ENCODE data around the gene NEDD9.

The NEDD9 gene

DNA sequence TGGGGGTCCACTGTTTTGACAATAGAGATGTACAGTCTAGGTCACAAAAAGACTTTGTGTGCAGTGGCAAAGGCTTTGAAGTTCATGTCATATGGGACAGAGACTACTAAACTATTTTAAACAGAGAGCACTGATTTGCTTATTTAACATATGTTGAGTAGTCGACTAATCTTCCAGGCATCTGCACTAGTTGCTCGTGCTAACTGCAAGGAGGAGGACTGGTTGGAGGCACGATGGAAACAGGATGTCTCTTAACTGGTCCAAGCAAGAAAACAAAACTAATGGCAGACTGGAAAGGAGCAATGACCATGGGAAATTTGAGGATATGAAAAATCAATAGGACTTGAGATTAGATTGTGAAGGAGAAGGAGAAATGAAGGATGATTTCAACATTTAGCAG lies 92.4 kb downstream of the NEDD9 start:
- H3K27ac ChIP-seq: no peak overlapping the region

DNA sequence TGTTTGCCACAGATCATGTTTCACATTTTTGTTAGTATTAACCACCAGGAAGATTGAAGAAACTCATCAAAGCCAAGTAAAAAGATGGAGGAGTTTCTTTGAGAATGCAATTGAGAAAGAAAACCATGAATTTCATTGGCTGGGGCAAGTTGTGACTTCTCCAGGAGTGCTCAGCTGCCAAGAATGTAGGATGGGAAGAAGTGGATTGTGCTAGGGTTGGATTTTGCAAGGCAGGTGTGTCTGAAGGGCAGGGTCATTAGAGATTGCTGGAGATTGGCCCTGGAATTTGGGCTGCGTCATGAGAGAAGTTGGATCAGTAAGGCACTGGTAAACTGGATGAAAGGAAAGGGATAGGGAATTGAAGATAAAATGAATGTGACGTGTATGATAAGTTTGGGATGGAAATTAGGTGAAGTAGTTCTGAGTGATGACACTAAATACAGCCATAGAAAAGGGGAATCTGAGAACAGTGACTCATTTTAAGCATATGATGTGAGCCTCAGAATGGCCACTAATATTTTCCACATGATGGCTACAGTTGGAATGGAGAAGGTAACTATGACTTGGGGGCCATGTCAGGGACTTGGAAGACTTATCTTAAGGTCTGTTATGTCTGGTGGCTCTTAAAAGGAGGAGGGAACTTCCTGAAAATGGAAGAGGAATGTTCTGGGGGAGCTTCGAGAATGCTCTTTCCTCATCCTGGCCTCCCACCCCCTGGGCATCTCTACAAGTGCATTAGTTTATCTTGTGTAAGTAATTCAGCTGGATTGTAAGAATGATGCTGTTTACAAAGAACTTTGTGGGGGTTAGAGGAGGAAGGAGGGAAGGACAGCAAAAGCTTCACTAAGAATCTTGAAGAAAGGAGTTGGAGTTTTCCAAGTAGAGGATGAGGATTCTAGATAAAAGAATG lies 93.2 kb downstream of the NEDD9 start:
- H3K27ac ChIP-seq: no peak overlapping the region
- TF ChIP-seq, protein P1, sequence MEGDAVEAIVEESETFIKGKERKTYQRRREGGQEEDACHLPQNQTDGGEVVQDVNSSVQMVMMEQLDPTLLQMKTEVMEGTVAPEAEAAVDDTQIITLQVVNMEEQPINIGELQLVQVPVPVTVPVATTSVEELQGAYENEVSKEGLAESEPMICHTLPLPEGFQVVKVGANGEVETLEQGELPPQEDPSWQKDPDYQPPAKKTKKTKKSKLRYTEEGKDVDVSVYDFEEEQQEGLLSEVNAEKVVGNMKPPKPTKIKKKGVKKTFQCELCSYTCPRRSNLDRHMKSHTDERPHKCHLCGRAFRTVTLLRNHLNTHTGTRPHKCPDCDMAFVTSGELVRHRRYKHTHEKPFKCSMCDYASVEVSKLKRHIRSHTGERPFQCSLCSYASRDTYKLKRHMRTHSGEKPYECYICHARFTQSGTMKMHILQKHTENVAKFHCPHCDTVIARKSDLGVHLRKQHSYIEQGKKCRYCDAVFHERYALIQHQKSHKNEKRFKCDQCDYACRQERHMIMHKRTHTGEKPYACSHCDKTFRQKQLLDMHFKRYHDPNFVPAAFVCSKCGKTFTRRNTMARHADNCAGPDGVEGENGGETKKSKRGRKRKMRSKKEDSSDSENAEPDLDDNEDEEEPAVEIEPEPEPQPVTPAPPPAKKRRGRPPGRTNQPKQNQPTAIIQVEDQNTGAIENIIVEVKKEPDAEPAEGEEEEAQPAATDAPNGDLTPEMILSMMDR (conservative IDR thresholded peaks at IDR 0.05): no peak
- TF ChIP-seq ZFX (IDR thresholded peaks at IDR 0.05): no peak

More for the DNA sequence above, 92.4 kb downstream of the NEDD9 start:
- TF ChIP-seq, protein P1 (conservative IDR thresholded peaks at IDR 0.05): no peak
- no peak for TF ChIP-seq ZFX (IDR thresholded peaks at IDR 0.05)

DNA sequence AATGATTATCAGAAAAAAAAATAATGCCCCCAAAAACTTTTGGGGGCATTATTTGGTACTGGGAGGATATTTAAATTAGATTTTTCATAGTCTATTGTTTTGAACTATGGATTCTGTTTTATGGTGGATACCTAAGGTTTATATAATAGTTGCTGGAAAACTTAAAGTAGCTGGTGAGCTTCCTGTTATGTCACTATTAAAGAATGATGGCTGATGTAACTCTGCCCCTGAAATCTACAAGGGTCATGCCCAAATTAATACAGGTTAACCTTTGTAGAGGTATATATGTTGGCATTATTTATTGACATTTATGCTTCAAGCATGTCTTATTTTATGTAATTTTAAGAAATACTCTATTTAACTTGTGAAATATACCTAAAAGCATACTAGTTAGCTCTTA lies 95.7 kb downstream of the NEDD9 start:
- TF ChIP-seq, protein P1 (conservative IDR thresholded peaks at IDR 0.05): no peak
- TF ChIP-seq ZFX (IDR thresholded peaks at IDR 0.05): no peak
- no peak overlapping the region for H3K27ac ChIP-seq
